Tibial nerve (tissue), 4 donors: ENCODE data around the gene SRD5A3. TPM values are rescaled to one million over a fixed set of nuclear protein-coding genes. Genes with fewer than 3 reads are reported as not detected.
"Not testable (repeated sequence)": the region's sequence is repeated elsewhere in the genome, so short reads cannot be mapped to it uniquely, and the experiment has no call there.

Experiments used
- DNase-seq, 2 donors: peaks; one replicate each; pipeline ENCODE4 v3.0.0-alpha.2; 2019; ENCODE audit warnings: low spot score in 2 of 2
- H3K27ac ChIP-seq, 4 donors: fragments of 200-600 bp; sonication (generic) in 3 of 4; one replicate each; pipeline ENCODE4 v1.5.1; 2017 to 2019; ENCODE audit warnings: mild to moderate bottlenecking in 1 of 4
- H3K27me3 ChIP-seq, 2 donors: fragments of 200-600 bp; sonication (generic) in 1 of 2; one replicate each; pipeline versions ENCODE4 v1.5.1 to v1.6.0; 2017 to 2019
- H3K36me3 ChIP-seq, 3 donors: fragments of 200-600 bp; sonication (generic); one replicate each; pipeline ENCODE4 v1.5.1; 2018 to 2019
- H3K4me1 ChIP-seq, 4 donors: fragments of 200-600 bp; sonication (generic) in 3 of 4; one replicate each; pipeline ENCODE4 v1.5.1; 2017 to 2019
- H3K4me3 ChIP-seq, 4 donors: fragments of 200-600 bp; sonication (generic) in 3 of 4; one replicate each; pipeline ENCODE4 v1.5.1; 2017 to 2019; ENCODE audit warnings: mild to moderate bottlenecking in 1 of 4, moderate library complexity in 1 of 4
- H3K9me3 ChIP-seq, 4 donors: fragments of 200-600 bp; sonication (generic) in 3 of 4; one replicate each; pipeline ENCODE4 v1.5.1; 2017 to 2019
- CTCF ChIP-seq, 5 experiments: fragments of 200-600 bp in 3 of 5; fragments of 450-650 bp in 2 of 5; sonication (generic) in 3 of 5; IDR thresholded peaks; one replicate each; pipeline ENCODE4 v1.5.1; 2016 to 2019; ENCODE audit warnings: antibody characterized with exemption in 5 of 5, mild to moderate bottlenecking in 3 of 5, moderate library complexity in 2 of 5
- EP300 ChIP-seq, 2 donors: sonication (generic); formaldehyde crosslinking; IDR thresholded peaks; one replicate each; pipeline ENCODE4 v1.6.1; 2017; ENCODE audit warnings: antibody characterized with exemption in 2 of 2, mild to moderate bottlenecking in 1 of 2
- POLR2A ChIP-seq, 2 donors: fragments of 450-650 bp; IDR thresholded peaks; one replicate each; pipeline ENCODE4 v1.6.1; 2017; ENCODE audit warnings: antibody characterized with exemption in 2 of 2, mild to moderate bottlenecking in 2 of 2, moderate library complexity in 2 of 2
- WGBS, 2 donors: methylation state at CpG; one replicate each; pipeline ENCODE4 v1.1.5; 2018; 5-methylcytosine and 5-hydroxymethylcytosine counted together
- total RNA-seq, 4 donors: library from RNA; depleted of rRNA; stranded (reverse); fragments of >200 nt; gene quantifications; one replicate each; pipeline ENCODE4 v1.1.0, GENCODE V29; 2016

The SRD5A3 gene
- total RNA-seq, 4 donors from 2014 or later = 9.0 to 16.1 (median 12.2) TPM

GRCh38 chr4:55346851-55347255 lies 811 bp downstream of the SRD5A3 start:
- Histone ChIP-seq H3K4me1 (peaks cover 0 to 23% (median 12%) of the 10 kb centered on the region in 4 donors), H3K27ac (peak overlapping the region; percentile 96 to 99 (median 97)), H3K9me3 (no peaks in the 10 kb centered on the region), H3K4me3 (peak overlapping the region; percentile 70 to 89 (median 80)), H3K27me3 (no peaks in the 10 kb centered on the region), H3K36me3 (no peaks in the 10 kb centered on the region)
- DNase-seq = no peak
- 31 to 42% methylated on average over 14 to 16 of the region's 16 CpGs for WGBS, 2 donors
- TF ChIP-seq POLR2A (IDR thresholded peaks at IDR 0.05) = no peak
- TF ChIP-seq CTCF (IDR thresholded peaks at IDR 0.05) = no peak
- TF ChIP-seq EP300 (IDR thresholded peaks at IDR 0.05) = no peak

- Histone ChIP-seq H3K9me3 (no peaks in the 10 kb centered on the region), H3K4me3 (no peak overlapping the region), H3K27me3 (no peaks in the 10 kb centered on the region), H3K27ac (peak overlapping the region in 3 of 4 donors; percentile 96 to 99 (median 96)), H3K4me1 (peaks cover 0 to 23% (median 12%) of the 10 kb centered on the region in 4 donors), H3K36me3 (peaks cover 0 to 3% (median 0%) of the 10 kb centered on the region in 3 donors)
- DNase-seq = no peak
- TF ChIP-seq POLR2A (IDR thresholded peaks at IDR 0.05) (no peak), EP300 (IDR thresholded peaks at IDR 0.05) (no peak), CTCF (IDR thresholded peaks at IDR 0.05) (no peak)
- 91 to 95% methylated on average over 3 of the region's 3 CpGs for WGBS, 2 donors
These were observed 1.7 kb downstream of the SRD5A3 start for GRCh38 chr4:55347610-55348228.

GRCh38 chr4:55348466-55348865 lies 2.4 kb downstream of the SRD5A3 start:
- no peak overlapping the region for H3K4me3 ChIP-seq
- no peaks in the 10 kb centered on the region for H3K27me3 ChIP-seq
- H3K9me3 ChIP-seq = no peaks in the 10 kb centered on the region
- peaks cover 0 to 10% (median 0%) of the 10 kb centered on the region in 3 donors for H3K36me3 ChIP-seq
- WGBS, 2 donors = 79 to 83% methylated on average over 3 of the region's 3 CpGs
- TF ChIP-seq POLR2A (IDR thresholded peaks at IDR 0.05) (no peak), EP300 (IDR thresholded peaks at IDR 0.05) (no peak), CTCF (IDR thresholded peaks at IDR 0.05) (no peak)
- H3K4me1 ChIP-seq = peaks cover 0 to 23% (median 12%) of the 10 kb centered on the region in 4 donors
- no peak for DNase-seq
- peak overlapping the region in 1 of 4 donors; percentile 99 for H3K27ac ChIP-seq

GRCh38 chr4:55350870-55351269 lies 4.8 kb downstream of the SRD5A3 start:
- WGBS, 2 donors = 91 to 97% methylated on average over 10 of the region's 10 CpGs
- not testable (repeated sequence) for H3K4me3 ChIP-seq, DNase-seq, H3K9me3 ChIP-seq, H3K27me3 ChIP-seq, H3K27ac ChIP-seq
- H3K36me3 ChIP-seq = peaks cover 0 to 20% (median 0%) of the 10 kb centered on the region in 3 donors
- H3K4me1 ChIP-seq = peaks cover 0 to 23% (median 12%) of the 10 kb centered on the region in 4 donors

GRCh38 chr4:55351824-55352223 lies 5.8 kb downstream of the SRD5A3 start:
- no peak overlapping the region for H3K4me3 ChIP-seq
- H3K36me3 ChIP-seq = peaks cover 0 to 20% (median 0%) of the 10 kb centered on the region in 3 donors
- no peaks in the 10 kb centered on the region for H3K27me3 ChIP-seq
- no peak for DNase-seq
- TF ChIP-seq EP300 (IDR thresholded peaks at IDR 0.05) (no peak), POLR2A (IDR thresholded peaks at IDR 0.05) (no peak), CTCF (IDR thresholded peaks at IDR 0.05) (no peak)
- H3K27ac ChIP-seq = no peak overlapping the region
- H3K4me1 ChIP-seq = peaks cover 0 to 23% (median 11%) of the 10 kb centered on the region in 4 donors
- H3K9me3 ChIP-seq = no peaks in the 10 kb centered on the region
